Hypothalamus (tissue), 51 donors: ENCODE data around the gene COPS2.
"Not testable (repeated sequence)": the region's sequence is repeated elsewhere in the genome, so short reads cannot be mapped to it uniquely, and the experiment has no call there.

Source experiments
- DNase-seq, 51 donors: peaks; one replicate each; lab custom pipeline; 2025; lab: John Stamatoyannopoulos, UW

COPS2 gene

DNA sequence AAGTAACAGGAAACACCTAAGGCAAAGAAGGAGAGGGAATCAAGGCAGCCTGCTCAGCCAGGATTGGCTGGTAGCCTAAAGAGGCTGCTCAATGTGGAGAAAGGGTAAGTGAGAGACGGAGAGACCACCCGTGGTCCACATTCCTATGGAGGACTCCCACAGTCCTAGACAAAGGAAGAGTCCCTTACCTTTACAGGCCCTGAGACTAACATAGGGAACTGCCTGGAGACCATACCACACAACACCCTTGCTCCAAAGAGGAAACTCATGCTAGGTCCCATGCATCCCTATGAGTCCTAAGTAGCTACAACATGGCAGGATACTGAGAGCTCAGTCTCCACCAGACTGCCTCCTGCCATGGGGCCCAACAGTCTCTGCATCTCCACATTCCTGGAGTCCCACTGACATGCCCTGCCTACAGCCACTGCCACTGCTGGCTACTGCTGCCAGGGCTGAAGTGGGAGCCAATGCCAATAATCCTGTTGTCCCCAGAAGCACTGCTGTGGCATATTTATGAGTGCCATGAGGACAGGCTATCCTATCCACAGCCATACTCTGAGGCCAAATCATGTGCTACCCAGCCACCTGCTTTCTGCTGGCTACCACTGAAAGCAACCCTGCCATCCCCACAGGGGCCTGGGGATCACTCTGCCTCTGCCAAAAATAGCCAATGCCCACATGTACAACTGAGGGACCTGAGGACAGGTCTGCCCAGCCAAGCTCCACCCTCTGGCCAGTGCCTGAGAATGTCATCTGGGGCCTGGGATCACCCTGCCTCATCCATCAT lies 45.0 kb downstream of the COPS2 start:
- DNase-seq, result no peak

GRCh38 chr15:49103002-49103401 lies 52.4 kb downstream of the COPS2 start:
- DNase-seq, result no peak

DNA sequence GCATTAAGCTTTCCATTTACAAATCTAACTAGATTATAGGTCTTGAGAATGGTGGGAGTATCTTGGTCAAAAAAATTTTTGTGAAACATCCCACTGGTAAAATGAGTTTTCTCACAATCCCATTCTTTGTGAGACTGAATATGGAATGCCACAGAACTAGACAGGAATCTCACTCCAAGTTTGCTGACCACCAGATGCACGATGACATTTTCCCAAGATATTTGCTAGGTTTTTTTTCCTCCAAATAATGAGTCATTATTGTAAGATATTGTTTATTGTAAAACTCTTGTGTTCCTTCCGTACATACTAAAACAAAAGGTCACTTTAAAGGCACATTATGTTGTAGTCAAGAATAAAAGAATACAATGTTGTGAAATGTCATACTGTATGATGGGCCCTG lies 53.9 kb downstream of the COPS2 start:
- DNase-seq, result no peak

DNA sequence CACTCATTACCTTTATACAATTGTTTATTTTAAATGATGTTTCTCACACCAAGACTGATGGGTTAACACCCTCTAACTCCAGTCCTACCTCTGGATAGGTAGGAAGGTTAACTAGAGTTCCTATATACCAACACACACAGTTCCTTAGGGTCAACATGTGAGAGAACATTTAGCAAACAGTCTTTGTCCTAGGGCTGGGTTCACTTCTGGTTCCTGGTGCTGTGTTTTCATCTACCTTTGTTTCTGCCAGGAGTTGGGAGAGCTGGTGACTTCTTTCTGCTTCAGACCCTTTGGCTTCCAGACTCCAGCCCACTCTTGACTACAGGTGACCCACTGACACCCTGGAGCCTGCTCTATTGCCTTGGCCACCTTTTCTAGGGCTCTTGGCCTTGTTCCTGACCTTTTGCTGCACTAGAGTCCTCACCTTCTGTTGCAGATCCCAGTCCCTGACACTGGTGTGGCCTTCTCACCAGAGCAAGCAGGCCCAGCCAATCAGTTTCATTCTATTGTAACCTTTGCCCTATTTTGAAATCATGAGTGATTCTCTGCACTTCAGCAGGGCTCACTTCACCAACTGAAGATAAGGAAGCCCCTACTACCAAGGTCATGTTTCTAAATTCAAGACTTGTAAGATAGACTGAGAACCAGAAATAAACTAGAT lies 59.2 kb downstream of the COPS2 start:
- DNase-seq, result no peak

DNA sequence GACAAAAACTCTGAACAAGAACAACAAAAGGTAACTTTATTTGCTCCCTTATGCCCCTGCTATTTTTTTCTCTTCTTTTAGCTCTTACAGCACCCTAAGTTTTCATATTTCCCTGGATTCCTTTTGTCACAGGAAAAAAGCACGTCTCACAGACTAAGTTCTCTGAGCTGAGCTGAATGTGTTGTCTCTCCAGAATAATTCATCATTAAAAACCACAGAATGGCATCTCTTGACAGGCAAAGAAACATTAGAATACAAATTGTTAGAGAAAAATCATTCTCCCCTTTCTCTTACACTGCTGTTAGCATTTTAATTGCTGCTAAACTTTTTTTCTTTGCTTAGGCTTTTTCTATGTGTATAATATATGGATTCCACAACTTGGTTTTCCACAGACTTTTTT lies 60.5 kb downstream of the COPS2 start:
- DNase-seq, result no peak

DNA sequence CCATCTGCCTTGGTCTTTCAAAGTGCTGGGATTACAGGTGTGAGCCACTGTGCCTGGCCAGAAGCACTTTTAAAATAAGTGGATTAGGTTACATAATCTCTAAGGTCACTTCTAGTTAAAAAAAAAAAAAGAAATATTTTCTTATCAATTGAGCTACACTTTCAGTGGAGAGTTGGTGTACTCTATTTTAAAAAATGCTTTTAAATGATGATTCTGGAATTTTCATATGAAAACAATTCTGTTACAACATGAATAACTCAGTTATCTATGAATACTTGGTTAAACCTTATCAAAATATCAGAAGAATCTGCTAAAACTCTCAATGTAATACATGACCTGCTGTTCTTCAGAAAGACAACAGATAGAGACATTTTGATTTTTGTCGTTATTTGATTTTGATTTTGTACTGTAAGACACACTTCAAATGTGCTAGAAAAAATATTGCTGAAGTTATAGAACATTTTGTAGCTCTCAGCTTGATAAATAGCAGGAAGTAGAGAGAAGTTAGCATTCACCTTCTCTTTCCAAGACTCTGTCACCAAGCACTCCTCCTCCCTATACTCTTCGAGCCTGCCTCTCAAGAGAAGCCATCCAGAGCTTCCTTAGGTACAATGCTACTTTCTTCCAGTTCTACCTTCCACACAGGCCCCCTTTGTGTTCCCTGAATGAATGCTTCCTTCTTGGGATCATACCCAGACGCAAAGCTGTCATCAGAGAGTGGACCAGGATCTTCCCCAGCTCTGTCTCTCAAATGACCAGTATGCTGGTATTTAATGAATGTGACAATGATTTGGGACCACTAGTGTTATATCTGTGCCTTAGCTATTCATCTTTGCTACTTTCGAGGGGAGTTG lies 61.9 kb downstream of the COPS2 start:
- no peak for DNase-seq

- peak in 8 of 51 donors; percentile 2 to 72 (median 24) for DNase-seq
These were observed 66.4 kb downstream of the COPS2 start for GRCh38 chr15:49088996-49089395.

GRCh38 chr15:49085696-49086459 lies 69.5 kb downstream of the COPS2 start:
- DNase-seq, result peak in 5 of 51 donors; percentile 2 to 74 (median 20)

- no peak for DNase-seq
These were observed 71.2 kb downstream of the COPS2 start for GRCh38 chr15:49084285-49084570.

- DNase-seq, result no peak
These were observed 71.8 kb downstream of the COPS2 start for GRCh38 chr15:49083401-49084284.

GRCh38 chr15:49082960-49083359 lies 72.4 kb downstream of the COPS2 start:
- DNase-seq, result no peak

- DNase-seq, result no peak
These were observed 75.9 kb downstream of the COPS2 start for GRCh38 chr15:49079340-49080039.

GRCh38 chr15:49075881-49076280 lies 79.5 kb downstream of the COPS2 start:
- DNase-seq, result no peak

DNA sequence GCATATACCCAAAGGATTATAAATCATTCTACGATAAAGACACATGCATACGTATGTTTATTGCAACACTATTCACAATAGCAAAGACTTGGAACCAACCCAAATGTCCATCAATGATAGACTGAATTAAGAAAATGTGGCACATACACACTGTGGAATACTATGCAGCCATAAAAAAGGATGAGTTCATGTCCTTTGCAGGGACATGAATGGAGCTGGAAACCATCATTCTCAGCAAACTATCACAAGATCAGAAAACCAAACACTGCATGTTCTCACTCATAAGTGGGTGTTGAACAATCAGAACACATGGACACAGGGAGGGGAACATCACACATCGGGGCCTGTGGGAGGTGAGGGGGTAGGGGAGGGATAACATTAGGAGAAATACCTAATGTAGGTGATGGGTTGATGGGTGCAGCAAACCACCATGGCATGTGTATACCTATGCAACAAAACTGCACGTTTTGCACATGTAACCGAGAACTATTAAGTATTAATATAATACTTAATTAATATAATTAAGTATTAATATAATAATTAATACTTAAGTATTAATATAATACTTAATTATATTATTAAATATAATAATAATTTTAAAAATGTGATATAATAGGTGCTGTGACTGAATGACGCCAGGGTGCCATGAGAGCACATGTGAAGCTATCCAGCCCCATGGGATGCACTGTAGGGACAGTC lies 80.7 kb downstream of the COPS2 start:
- DNase-seq, result not testable (repeated sequence)
